HL-60 (cell line): ENCODE data around the gene TMEM245.

Experiments
- GABPA ChIP-seq: IDR thresholded peaks from 2 replicates; pipeline ENCODE4 v1.6.1; 2012; ENCODE audit warnings: low read depth
- POLR2AphosphoS5 ChIP-seq: IDR thresholded peaks from 2 replicates; pipeline ENCODE4 v1.6.1; 2012; ENCODE audit warnings: low read depth
- REST ChIP-seq: IDR thresholded peaks from 2 replicates; pipeline ENCODE4 v1.6.1; 2012; ENCODE audit warnings: low read depth; ENCODE audit not compliant: insufficient replicate concordance
- SPI1 ChIP-seq: IDR thresholded peaks from 2 replicates; pipeline ENCODE4 v1.6.1; 2012; ENCODE audit warnings: low read depth, mild to moderate bottlenecking, borderline replicate concordance
- TF ChIP-seq, protein P1 (sequence below): IDR thresholded peaks from one replicate; pipeline ENCODE4 v1.5.1; 2011; ENCODE audit warnings: low read length, control low read depth, inconsistent platforms; ENCODE audit not compliant: insufficient read depth

DNA sequence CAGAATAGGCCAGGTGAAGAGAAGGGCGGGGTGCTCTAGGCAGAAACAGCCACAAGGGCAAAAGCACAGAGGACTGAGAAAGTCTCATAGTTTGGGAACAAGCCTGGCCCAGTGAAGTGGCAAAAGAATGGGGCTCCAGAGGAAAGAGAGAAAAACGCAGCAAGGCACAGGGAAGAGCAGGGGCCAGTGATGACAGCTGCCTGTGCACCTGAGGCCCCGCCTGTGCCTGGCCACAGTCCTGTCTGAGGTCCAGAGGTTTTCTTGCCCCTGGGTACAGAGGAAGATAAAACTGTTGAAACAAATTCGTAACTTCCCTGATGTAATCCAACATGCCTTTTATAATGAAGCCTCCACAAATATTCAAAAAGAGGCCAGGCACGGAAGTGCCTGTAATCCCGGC is 25.3 kb upstream of the TMEM245 start:
- TF ChIP-seq, protein P1, sequence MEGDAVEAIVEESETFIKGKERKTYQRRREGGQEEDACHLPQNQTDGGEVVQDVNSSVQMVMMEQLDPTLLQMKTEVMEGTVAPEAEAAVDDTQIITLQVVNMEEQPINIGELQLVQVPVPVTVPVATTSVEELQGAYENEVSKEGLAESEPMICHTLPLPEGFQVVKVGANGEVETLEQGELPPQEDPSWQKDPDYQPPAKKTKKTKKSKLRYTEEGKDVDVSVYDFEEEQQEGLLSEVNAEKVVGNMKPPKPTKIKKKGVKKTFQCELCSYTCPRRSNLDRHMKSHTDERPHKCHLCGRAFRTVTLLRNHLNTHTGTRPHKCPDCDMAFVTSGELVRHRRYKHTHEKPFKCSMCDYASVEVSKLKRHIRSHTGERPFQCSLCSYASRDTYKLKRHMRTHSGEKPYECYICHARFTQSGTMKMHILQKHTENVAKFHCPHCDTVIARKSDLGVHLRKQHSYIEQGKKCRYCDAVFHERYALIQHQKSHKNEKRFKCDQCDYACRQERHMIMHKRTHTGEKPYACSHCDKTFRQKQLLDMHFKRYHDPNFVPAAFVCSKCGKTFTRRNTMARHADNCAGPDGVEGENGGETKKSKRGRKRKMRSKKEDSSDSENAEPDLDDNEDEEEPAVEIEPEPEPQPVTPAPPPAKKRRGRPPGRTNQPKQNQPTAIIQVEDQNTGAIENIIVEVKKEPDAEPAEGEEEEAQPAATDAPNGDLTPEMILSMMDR = no peak
- TF ChIP-seq POLR2AphosphoS5 (no peak), REST (no peak), SPI1 (no peak), GABPA (no peak)
